ENCODE results near the gene POR.
A peak's percentile ranks its signal among the peaks of the same experiment; 100 is the strongest.
"Not testable (repeated sequence)": the region's sequence is repeated elsewhere in the genome, so short reads cannot be mapped to it uniquely, and the experiment has no call there.

Gene POR

DNA sequence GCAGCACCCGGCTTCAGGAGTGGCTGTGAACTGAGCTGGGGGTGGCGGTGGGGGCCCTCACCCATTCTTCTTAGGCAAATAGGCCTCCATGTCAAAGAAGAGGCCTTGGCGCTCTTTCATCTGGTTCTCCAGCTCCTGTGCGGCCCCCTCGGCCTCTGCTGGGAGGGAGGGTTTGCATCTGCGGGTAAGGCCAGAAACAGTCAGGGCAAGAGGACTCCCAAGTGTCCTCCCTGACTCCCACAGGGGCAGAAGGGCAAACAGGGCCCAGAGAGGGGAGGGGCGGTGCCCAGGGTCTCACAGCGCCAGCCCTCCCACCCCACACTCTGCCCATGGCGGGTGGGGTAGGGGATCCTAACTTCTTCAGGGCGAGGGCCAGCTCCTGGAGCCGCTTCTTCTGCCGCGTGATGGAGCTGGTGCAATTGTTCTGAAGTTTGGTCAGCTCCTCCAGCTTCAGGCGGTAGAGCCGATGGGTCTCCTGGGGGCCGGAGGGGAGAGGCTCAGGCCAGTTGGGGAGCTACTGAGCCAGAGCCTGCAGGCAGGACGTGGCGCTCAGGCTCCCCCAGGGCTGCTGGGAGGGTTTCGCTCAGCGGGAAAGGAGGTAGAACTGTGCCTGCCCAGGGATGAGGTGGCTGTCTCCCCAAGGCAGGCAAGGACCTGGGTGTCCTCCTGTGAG, 77.3 kb downstream of the POR start:
- DNase-seq (ENCODE audit: low spot score), result no peak

- peak; percentile 51 for DNase-seq (ENCODE audit: low spot score)
Measured at GRCh38 chr7:75993689-75994387, 78.9 kb downstream of the POR start.

DNA sequence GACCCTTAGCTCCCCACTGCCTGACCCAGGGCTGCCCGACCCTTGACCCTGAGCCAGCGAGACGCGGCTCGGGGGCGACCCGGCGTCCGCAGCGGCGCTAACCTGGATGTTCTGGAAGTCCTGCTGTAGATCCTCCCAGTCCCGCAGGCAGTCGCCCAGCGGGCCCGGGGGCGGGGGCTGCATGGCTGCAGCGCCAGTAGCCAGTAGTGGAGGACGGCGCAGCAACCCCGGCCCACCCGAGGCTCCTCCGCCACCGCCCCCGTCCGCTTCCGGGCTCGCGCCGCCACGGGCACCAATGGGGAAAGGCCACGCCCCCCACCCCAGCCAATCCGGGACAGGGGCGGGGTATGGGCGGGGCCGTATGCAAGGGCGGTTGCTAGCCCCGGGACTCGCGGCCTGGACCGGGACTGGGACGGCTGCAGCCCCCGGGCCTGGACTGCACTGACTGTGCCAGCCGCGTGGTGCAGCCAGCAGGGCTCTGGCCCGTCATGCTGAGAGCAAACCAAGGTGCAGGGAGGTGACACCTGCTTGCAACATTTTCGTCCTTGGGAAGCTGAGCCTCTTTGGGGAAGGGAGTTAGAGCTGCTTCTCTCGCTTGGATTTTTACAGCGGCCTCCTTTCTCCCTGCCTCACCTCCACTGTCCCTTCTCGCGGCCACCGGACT, 79.6 kb downstream of the POR start, which contains the start of gene TMEM120A:
Gene TMEM120A, minus strand, starts transcription at position 208 of the 664 bp plus-strand sequence. Its CDS starts 25 bp downstream, at position 183.
- DNase-seq (ENCODE audit: low spot score), result peak; percentile 91

DNA sequence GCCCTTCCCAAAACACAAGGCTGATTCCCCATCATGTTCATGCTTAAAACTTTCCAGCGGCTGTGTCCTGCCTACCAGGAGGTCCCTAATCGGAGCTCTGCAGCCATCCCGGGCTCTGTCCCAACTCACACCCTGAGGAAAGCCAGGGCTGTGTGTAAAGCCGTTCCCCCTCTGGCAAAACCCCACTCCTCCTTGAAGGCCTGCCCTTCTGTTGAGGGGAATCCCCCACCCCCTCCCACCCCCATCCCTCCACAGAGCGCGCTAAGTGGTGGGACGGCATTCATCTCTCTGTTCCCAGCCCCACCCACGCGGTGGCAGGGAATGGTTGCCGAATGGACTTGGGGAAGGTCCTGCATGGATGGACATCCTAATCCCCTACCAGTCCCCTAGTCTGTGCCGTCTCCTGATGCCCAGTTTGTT, 80.1 kb downstream of the POR start:
- no peak for DNase-seq (ENCODE audit: low spot score)

DNA sequence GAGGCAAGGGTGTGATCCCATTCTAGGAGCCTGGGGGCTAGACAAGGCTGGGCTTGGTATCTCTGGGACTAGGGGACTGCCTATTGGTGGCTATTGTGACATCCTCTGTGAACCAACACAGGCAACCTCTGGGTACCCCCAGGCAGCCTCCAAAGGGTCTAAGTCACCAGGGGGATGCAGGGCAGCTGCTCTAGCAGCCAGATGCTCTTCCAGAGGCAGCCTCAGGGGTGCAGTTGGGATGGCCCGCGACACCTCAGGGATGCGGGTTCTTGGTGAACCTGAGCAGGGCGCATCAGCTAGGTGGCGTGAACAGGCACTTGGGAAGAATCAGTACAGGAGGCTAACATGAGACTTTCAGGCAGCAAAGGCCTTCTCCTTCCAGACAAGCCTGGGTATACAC, 81.0 kb downstream of the POR start:
- DNase-seq (ENCODE audit: low spot score), result no peak

GRCh38 chr7:75996476-75996875, 81.5 kb downstream of the POR start:
- DNase-seq (ENCODE audit: low spot score), result no peak

GRCh38 chr7:75998038-75998437, 83.1 kb downstream of the POR start:
- DNase-seq (ENCODE audit: low spot score), result no peak

GRCh38 chr7:76000566-76000965, 85.6 kb downstream of the POR start:
- DNase-seq (ENCODE audit: low spot score), result no peak

- no peak for DNase-seq (ENCODE audit: low spot score)
Measured at GRCh38 chr7:76002139-76002538, 87.2 kb downstream of the POR start.

- DNase-seq (ENCODE audit: low spot score), result no peak
Measured at GRCh38 chr7:76002822-76003221, 87.9 kb downstream of the POR start.

DNA sequence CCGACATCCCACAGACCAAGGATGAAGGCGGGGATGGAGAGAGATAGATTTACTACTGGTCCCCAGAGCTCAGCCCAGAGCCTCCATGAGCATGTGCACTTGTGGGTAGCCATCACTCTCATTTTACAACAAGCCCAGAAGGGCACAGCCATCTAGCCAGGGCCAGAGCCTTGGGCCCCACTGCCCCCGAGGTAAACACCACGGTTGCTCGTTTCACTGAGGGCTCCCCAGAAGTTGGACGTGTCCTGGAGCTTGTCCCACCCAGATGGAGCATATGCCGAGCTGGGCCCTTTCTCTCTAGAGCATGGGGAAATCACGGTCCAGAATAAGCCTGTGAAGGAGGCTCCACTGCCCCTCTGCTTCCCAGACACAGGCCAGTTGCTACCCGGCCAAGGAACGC, 88.4 kb downstream of the POR start:
- DNase-seq (ENCODE audit: low spot score), result no peak

GRCh38 chr7:76005004-76005403, 90.0 kb downstream of the POR start:
- not testable (repeated sequence) for DNase-seq (ENCODE audit: low spot score)

- DNase-seq (ENCODE audit: low spot score), result no peak
Measured at GRCh38 chr7:76008156-76008687, 93.3 kb downstream of the POR start.

DNA sequence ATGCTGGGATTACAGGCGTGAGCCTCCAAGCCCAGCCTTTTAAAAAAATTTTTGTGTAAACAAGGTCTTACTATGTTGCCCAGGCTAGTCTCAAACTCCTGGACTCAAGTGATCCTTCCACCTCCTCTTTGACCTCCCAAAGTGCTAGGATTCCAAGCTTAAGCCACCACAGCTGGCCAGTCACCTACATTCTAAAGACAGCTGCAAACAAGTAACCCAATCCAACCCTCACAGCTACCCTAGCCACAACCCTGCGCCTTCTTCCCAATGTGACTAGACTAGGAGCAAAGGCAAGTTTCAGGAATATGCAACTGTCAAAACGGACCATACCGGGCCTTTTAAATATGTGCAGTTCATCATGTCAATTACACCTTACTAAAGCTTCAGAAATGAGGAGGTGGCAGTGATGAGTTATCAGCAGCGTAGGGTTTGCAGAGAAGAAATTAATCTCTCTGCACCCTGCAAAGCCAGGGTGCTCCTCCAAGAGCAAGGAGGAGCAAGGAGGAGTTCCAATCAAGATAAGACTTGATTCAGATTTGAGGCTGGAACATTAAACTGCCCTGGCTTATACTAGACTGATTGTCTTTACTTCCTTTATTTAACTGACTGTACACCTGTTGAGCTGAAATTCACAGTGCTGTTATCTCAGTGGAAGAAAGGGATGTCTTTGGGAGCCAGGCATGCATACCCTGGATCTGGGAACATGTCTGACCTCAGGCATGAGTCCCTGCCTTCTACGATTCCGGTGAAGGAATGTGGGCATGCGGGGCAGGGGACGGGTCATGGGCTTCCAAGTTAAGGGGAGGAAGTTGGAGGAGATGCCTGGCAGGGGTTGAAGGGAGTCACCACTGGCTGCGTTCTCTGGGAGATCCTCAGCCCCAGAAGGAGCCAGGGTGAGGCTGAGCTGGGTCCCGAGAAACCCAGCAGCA, 95.0 kb downstream of the POR start:
- DNase-seq (ENCODE audit: low spot score), result no peak

DNA sequence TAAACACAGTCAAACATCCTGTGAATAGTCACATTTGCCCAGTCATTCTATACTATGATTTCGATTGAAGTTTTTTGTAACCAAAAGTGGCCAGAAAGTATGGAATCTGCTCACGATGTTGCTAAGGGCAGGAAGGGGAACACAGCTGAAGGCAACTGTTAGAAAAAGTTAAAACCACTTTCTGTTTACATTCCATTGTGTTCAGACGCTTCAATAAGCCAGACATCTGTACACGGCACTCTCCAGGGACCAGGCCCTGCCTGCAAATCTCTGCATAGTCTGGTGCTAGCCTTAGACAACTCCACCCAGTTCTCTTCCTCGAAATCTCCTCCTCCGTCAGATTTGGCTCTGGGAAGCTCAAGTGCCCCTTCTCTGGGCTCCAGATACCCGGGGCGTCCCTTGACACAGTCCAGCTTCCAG, 96.5 kb downstream of the POR start:
- no peak for DNase-seq (ENCODE audit: low spot score)

- no peak for DNase-seq (ENCODE audit: low spot score)
Measured at GRCh38 chr7:76016191-76016947, 101.4 kb downstream of the POR start.

- DNase-seq (ENCODE audit: low spot score), result not testable (repeated sequence)
Measured at GRCh38 chr7:76018520-76018919, 103.6 kb downstream of the POR start.

DNA sequence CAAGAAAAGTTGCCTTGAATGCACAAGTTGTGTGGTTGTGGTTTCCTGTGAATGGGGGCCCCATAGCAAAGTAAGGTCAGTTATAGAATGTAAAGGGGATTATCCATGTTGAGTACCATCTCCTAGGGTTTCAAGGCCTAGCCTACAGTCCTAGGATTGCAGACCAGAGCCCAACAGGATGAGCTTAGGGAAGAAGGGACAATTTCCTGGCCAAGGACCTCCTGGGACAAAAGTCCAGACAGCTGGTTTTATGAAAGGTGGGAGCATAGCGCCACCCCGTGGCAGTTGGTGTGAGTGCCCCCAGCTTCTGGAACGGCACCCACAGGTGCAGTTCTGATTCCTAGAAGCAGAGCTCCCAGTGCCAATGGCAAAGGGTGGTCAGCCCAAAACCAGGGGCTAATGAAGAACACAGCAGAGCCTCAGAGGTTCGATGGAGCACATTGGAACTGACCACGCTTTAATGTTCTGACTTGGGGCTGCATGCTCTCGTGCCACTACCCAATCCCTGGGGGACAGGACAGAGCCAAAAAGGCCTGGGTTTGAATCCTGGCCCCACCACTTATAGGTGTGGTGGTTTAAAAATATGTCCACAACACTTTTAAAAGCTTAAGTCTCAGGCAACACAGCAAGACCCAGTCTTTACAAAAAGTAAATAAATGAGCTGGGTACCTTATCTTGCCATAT, 105.2 kb downstream of the POR start:
- DNase-seq (ENCODE audit: low spot score), result peak; percentile 63

DNA sequence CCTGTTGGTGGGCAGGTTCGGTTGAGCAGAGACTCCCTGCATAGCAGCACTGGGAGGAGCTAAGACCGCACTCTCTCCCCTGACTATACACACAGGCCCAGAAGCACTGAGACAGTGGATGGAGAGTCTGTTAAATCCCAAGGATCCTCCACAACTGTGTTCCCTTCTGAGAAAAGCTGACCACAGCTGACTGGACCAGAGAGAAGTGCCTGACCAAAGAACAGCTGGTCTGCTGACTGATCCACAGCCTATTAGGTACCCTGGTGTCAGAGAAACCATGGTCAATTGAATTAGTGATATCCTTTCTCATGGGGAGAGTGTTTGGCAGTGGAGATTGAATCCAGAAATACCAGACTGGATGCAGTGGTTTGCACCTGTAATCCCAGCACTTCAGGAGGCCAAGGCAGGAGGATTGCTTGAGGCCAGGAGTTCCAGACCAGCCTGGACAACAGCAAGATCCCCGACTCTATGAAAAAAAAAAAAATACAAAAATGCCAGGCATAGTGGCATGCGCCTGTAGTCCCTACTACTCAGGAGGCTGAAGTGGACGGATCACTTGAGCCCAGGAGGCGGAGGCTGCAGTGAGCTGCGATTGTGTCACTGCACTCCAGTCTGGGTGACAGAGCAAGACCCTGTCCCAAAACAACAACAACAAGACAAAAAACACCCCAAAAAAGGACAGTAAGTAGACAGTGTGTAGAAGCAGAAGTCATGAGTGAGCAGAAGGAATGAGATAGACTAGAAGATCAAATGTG, 107.2 kb downstream of the POR start:
- DNase-seq (ENCODE audit: low spot score), result no peak

- DNase-seq (ENCODE audit: low spot score), result peak; percentile 76
Measured at GRCh38 chr7:76023002-76023401, 108.0 kb downstream of the POR start.
